Cardiac muscle cell (in vitro differentiated cells and primary cell): ENCODE data around the gene PABPN1L. TPM values are rescaled to one million over a fixed set of nuclear protein-coding genes. Genes with fewer than 3 reads are reported as not detected.
"Not testable (repeated sequence)": the region's sequence is repeated elsewhere in the genome, so short reads cannot be mapped to it uniquely, and the experiment has no call there.

Source experiments
- DNase-seq, 2 donors: peaks; one replicate each; pipeline versions ENCODE4 v3.0.0 to v3.0.0-alpha.2; 2010 to 2017; ENCODE audit warnings: low read depth in 1 of 2, low spot score in 1 of 2
- H3K27ac ChIP-seq: fragments of 200-600 bp; sonication (generic); 2 replicates; pipeline ENCODE4 v1.5.1; 2016
- H3K27me3 ChIP-seq: fragments of 200-600 bp; sonication (generic); 2 replicates; pipeline ENCODE4 v1.6.0; 2016; ENCODE audit warnings: control low read depth
- H3K36me3 ChIP-seq: fragments of 200-600 bp; sonication (generic); 2 replicates; pipeline ENCODE4 v1.5.1; 2016; ENCODE audit warnings: control low read depth
- H3K4me1 ChIP-seq: fragments of 200-600 bp; sonication (generic); 2 replicates; pipeline ENCODE4 v1.8.1; 2017; ENCODE audit warnings: low read depth, mild to moderate bottlenecking, mixed run types
- H3K4me3 ChIP-seq: fragments of 200-600 bp; sonication (generic); 2 replicates; pipeline ENCODE4 v1.5.1; 2016; ENCODE audit warnings: mild to moderate bottlenecking
- H3K9me3 ChIP-seq: fragments of 200-600 bp; sonication (generic); 2 replicates; pipeline ENCODE4 v1.5.1; 2017; ENCODE audit warnings: low read depth, mild to moderate bottlenecking, control low read depth
- CTCF ChIP-seq: IDR thresholded peaks from 2 replicates; pipeline ENCODE4 v1.5.1; 2012; ENCODE audit warnings: low read depth, mild to moderate bottlenecking, low read length
- polyA plus RNA-seq: library from polyadenylated mRNA; unstranded; fragments of >200 nt; fragmentation: Nextera tagmentation; extraction: Ambion mirVana; gene quantifications from 2 replicates; pipeline ENCODE4 v1.2.1, GENCODE V29; 2016
- total RNA-seq: library from RNA; depleted of rRNA; stranded (reverse); fragments of >200 nt; gene quantifications from 2 replicates; pipeline ENCODE4 v1.2.3, GENCODE V29; 2016

PABPN1L gene
- total and polyA plus RNA-seq, 2 experiments from 2014 or later: 0.32 TPM; not detected in 1

GRCh38 chr16:88899901-88900661 lies 33.6 kb upstream of the PABPN1L start:
- no peak overlapping the region for H3K4me3 ChIP-seq
- H3K36me3 ChIP-seq: no peaks in the 10 kb centered on the region
- no peak for DNase-seq
- no peak for TF ChIP-seq CTCF
- no peaks in the 10 kb centered on the region for H3K4me1 ChIP-seq
- no peaks in the 10 kb centered on the region for H3K27me3 ChIP-seq
- no peaks in the 10 kb centered on the region for H3K9me3 ChIP-seq
- no peak overlapping the region for H3K27ac ChIP-seq

GRCh38 chr16:88897696-88898425 lies 31.4 kb upstream of the PABPN1L start:
- Histone ChIP-seq H3K27me3 (no peaks in the 10 kb centered on the region), H3K27ac (no peak overlapping the region), H3K4me3 (no peak overlapping the region), H3K9me3 (no peaks in the 10 kb centered on the region), H3K4me1 (no peaks in the 10 kb centered on the region), H3K36me3 (no peaks in the 10 kb centered on the region)
- DNase-seq: no peak
- no peak for TF ChIP-seq CTCF

- Histone ChIP-seq H3K4me1 (no peaks in the 10 kb centered on the region), H3K9me3 (no peaks in the 10 kb centered on the region), H3K27ac (no peak overlapping the region), H3K27me3 (no peaks in the 10 kb centered on the region), H3K4me3 (no peak overlapping the region), H3K36me3 (no peaks in the 10 kb centered on the region)
- TF ChIP-seq CTCF: no peak
- no peak for DNase-seq
Measured at GRCh38 chr16:88896238-88897070, 30.0 kb upstream of the PABPN1L start.

GRCh38 chr16:88895335-88895734 lies 28.9 kb upstream of the PABPN1L start:
- Histone ChIP-seq H3K9me3 (no peaks in the 10 kb centered on the region), H3K4me1 (no peaks in the 10 kb centered on the region), H3K36me3 (no peaks in the 10 kb centered on the region), H3K27ac (no peak overlapping the region), H3K4me3 (no peak overlapping the region), H3K27me3 (no peaks in the 10 kb centered on the region)
- no peak for TF ChIP-seq CTCF
- DNase-seq: no peak

GRCh38 chr16:88894681-88895300 lies 28.3 kb upstream of the PABPN1L start:
- no peaks in the 10 kb centered on the region for H3K9me3 ChIP-seq
- no peaks in the 10 kb centered on the region for H3K36me3 ChIP-seq
- DNase-seq: no peak
- H3K27me3 ChIP-seq: no peaks in the 10 kb centered on the region
- TF ChIP-seq CTCF: no peak
- no peak overlapping the region for H3K27ac ChIP-seq
- H3K4me1 ChIP-seq: no peaks in the 10 kb centered on the region
- H3K4me3 ChIP-seq: no peak overlapping the region

- H3K9me3 ChIP-seq, DNase-seq, H3K27me3 ChIP-seq, H3K36me3 ChIP-seq, H3K4me3 ChIP-seq, H3K27ac ChIP-seq, H3K4me1 ChIP-seq: not testable (repeated sequence)
Measured at GRCh38 chr16:88894266-88894665, 27.8 kb upstream of the PABPN1L start.
